HG03558 (cell line): ENCODE results near the gene TMEM178A.

Experiments used
- ATAC-seq: cut with Tn5 transposase; IDR thresholded peaks from one replicate; pipeline ENCODE4 v1.9.1; 2021; ENCODE audit warnings: moderate number of reproducible peaks; ENCODE audit not compliant: unreplicated experiment; ENCODE audit errors: extremely low read depth

The TMEM178A gene

GRCh38 chr2:39735648-39736047, 69.9 kb downstream of the TMEM178A start:
- no peak for ATAC-seq

DNA sequence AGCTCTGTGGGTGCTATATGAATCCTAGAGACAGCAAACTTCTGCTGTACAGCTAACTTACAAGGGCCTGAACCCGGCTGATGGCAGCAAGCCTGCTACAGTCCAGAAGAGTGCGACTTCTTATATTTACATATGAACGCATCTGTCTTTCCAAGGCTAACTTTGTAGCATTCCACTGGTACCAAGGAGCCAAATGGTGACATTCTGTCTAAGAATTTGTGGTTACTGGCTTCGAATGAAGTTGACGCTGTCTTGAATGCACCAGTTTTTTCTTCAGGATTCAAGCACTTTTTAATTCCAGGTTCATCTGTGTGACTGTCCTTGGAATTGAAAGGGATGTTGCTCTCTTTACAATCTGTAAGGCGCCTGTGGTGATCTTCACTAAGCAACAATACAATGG, 70.9 kb downstream of the TMEM178A start:
- no peak for ATAC-seq

DNA sequence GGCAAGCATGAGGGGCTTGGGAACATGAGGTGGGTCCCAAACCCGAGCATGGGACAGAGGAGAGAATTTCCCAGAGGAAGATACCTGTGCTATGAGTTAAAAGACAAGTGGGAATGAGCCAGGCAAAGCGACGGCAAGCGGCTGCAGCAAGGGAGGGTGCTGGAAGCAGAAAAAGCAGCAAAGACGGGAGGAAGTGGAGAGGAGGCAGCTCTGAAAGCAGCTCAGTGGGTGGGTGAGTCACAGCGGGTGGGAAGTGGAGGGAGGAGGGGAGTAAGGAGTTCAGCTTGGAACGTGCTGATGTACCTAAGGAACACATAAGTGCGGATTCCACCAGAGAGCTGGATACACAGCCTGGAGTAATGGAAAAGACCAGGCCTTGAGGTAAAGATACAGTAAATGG, 71.9 kb downstream of the TMEM178A start:
- no peak for ATAC-seq

DNA sequence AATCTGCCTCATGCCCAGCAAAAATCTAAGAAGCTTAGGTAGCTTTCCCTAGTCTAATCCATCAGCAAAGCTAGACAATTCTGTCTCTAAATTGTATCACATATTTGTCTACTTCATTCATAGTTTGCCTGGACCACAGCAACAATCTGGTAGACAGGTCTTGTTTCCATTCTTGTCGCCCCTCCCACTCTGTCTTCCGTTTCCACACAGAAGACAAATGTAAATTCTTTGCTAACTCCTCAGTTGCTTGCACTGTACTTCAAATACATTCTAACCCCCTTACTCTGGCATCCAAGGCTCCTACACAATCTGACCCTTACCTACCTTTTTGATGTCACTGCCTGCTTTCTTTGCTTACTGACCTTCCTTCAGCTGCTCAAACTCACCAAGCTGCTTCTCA, 73.2 kb downstream of the TMEM178A start:
- no peak for ATAC-seq

DNA sequence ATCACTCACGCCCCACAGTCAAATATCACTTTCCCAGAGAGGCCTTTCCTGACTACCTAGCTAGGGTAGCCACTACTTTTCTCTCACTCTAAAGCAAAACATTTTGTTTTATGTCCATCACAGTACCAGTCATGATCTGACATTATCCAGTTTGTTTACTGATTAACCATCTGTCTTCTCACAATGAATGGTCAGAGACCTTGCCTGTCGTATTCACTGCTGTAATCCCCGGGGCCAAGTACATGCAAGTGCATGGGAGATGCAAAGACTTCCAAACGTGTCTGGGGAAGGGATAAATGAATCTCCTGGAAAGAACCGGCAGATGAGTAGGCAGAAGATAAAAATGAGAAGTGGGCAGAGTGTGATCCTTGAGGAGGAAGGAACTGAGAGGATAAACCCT, 73.7 kb downstream of the TMEM178A start:
- no peak for ATAC-seq

GRCh38 chr2:39741871-39742270, 76.2 kb downstream of the TMEM178A start:
- no peak for ATAC-seq

GRCh38 chr2:39743269-39743776, 77.6 kb downstream of the TMEM178A start:
- no peak for ATAC-seq

DNA sequence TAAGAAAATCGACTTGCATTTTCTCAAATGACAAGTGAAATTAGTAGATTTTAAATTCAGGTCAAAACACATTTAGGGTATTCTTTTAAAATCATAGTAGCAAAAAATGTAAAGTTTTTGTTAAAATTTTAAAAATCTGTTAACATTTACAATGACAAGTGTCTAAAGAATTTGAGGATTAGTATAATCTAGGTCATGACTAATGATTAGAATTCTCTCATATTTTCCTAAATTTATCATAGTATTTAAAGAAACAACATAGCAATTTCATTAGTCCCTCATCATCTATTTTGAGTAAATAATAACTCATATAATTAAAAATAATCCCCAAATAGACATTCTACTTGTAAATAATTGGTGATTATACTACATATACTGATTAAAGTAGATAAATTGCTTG, 89.7 kb downstream of the TMEM178A start:
- no peak for ATAC-seq

DNA sequence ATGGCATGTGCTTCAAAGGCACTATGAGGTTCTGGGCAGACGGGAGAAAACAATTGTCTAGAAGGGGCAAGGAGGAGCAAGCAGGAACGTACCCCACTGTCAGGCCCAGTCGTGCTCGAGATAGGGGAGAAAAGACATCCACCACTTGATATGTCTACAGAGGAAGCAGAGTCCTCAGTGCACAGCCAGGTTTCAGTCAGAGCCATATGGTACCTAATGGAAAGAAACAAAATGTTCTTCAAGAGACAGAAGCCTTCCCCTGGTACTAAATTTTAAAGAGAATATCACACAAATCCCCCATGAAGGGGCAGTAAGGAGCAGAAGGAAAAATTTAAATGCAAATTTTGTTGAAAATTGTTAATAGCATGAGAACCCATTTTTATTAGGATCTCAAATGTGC, 91.4 kb downstream of the TMEM178A start:
- no peak for ATAC-seq

GRCh38 chr2:39762448-39762847, 96.7 kb downstream of the TMEM178A start:
- ATAC-seq = no peak
